ENCODE measurements around the gene CRY2.

CRY2 gene

GRCh38 chr11:45932217-45932616 lies 84.9 kb downstream of the CRY2 start:
- DNase-seq (ENCODE audit: low read depth) = no peak
- no peak overlapping the region for H3K4me3 ChIP-seq (ENCODE audit: control insufficient read depth, low read depth, low read length)
- no peak for TF ChIP-seq CTCF (conservative IDR thresholded peaks at IDR 0.05; ENCODE audit: control insufficient read depth, insufficient read depth, low read depth, low read length)

Data from fibroblast of mammary gland (primary cell).